HCT116 (cell line): Measurements from ENCODE around the gene SPPL2B. TPM values are rescaled to one million over a fixed set of nuclear protein-coding genes. Genes with fewer than 3 reads are reported as not detected.

Source experiments
- ATAC-seq: fragments of 200-7000 bp; cut with Tn5 transposase; 2 replicates; pipeline ENCODE4 v1.9.1; 2020; ENCODE audit warnings: mild to moderate bottlenecking, moderate library complexity
- BruUV-seq: library from RNA; stranded (reverse); fragments of 400-500 nt; replicated peaks from 2 replicates; lab custom pipeline; 2021; lab: Mats Ljungman, UMichigan
- CTCF ChIA-PET: fragments of 300-600 bp; sonication (Branson Sonifier 250); formaldehyde crosslinking; loops from one replicate; lab custom pipeline; 2021; ENCODE audit warnings: antibody characterized with exemption; lab: Charles Lee
- POLR2A ChIA-PET: fragments of 300-600, 350-600 bp; sonication (Branson Sonifier 250); formaldehyde crosslinking; loops from one replicate; lab custom pipeline; 2021; ENCODE audit warnings: antibody characterized with exemption; lab: Charles Lee
- RAD21 ChIA-PET, 2 experiments: fragments of 300-600 bp; sonication (Branson Sonifier 250); formaldehyde crosslinking; loops; one replicate each; lab custom pipeline; 2023; ENCODE audit warnings: low total read pairs in 2 of 2; ENCODE audit not compliant: uncharacterized antibody in 2 of 2, unreplicated experiment in 2 of 2, low non-redundant PET in 1 of 2; lab: Charles Lee
- DNase-seq: peaks from one replicate; pipeline ENCODE4 v3.0.0-alpha.2; 2010; ENCODE audit warnings: low read depth, low spot score
- H2AFZ ChIP-seq: fragments of 200-600 bp; shearing (Covaris generic), sonication (generic); 2 replicates; pipeline ENCODE4 v1.6.1; 2017; ENCODE audit warnings: low read depth, mixed run types, mixed read lengths, antibody characterized with exemption, low read length; ENCODE audit not compliant: poor library complexity, severe bottlenecking
- H3K27ac ChIP-seq: 2 replicates; pipeline ENCODE4 v1.5.1; 2012; ENCODE audit warnings: low read depth, low read length
- H3K27me3 ChIP-seq: fragments of 200-600 bp; sonication (generic); 2 replicates; pipeline ENCODE4 v1.6.1; 2016; ENCODE audit warnings: mixed run types, low read length, mixed read lengths; ENCODE audit not compliant: insufficient read depth
- H3K36me3 ChIP-seq, 2 experiments: fragments of 200-500 bp in 1 of 2; fragments of 200-600 bp in 1 of 2; sonication (Bioruptor generic) in 1 of 2; sonication (generic) in 1 of 2; 2 replicates each; pipeline versions ENCODE4 v1.5.1 to v1.6.1; 2014 to 2016; ENCODE audit warnings: low read length in 2 of 2, inconsistent platforms in 1 of 2, mixed read lengths in 1 of 2, mixed run types in 1 of 2; ENCODE audit not compliant: insufficient read depth in 2 of 2, control insufficient read depth in 1 of 2
- H3K4me1 ChIP-seq, 2 experiments: fragments of 200-600 bp in 1 of 2; sonication (generic) in 1 of 2; 2 replicates each; pipeline versions ENCODE4 v1.5.1 to v1.6.1; 2012 to 2017; ENCODE audit warnings: low read length in 2 of 2, inconsistent platforms in 1 of 2, mild to moderate bottlenecking in 1 of 2, mixed read lengths in 1 of 2, mixed run types in 1 of 2, moderate library complexity in 1 of 2; ENCODE audit not compliant: insufficient read depth in 2 of 2, control insufficient read depth in 1 of 2
- H3K4me2 ChIP-seq: fragments of 200-600 bp; sonication (generic); 2 replicates; pipeline ENCODE4 v1.6.1; 2017; ENCODE audit warnings: mixed run types, low read length, mixed read lengths
- H3K4me3 ChIP-seq, 2 experiments: fragments of 200-600 bp in 1 of 2; sonication (generic) in 1 of 2; replicated peaks in 1 of 2; 2 replicates each; pipeline ENCODE4 v1.5.1; 2011 to 2016; ENCODE audit warnings: low read length in 2 of 2, control low read depth in 1 of 2, low read depth in 1 of 2, mild to moderate bottlenecking in 1 of 2, mixed read lengths in 1 of 2, mixed run types in 1 of 2
- H3K79me2 ChIP-seq: fragments of 200-600 bp; sonication (generic); 2 replicates; pipeline ENCODE4 v1.6.1; 2017; ENCODE audit warnings: mild to moderate bottlenecking, mixed run types, low read length, moderate library complexity, mixed read lengths; ENCODE audit not compliant: insufficient read depth
- H3K9ac ChIP-seq: fragments of 200-600 bp; sonication (generic); 2 replicates; pipeline ENCODE4 v1.6.1; 2016; ENCODE audit warnings: low read length, mixed read lengths
- H3K9me2 ChIP-seq: fragments of 200-600 bp; sonication (generic), shearing (Covaris generic); 2 replicates; pipeline ENCODE4 v1.6.1; 2017; ENCODE audit warnings: mixed run types, mild to moderate bottlenecking, moderate library complexity; ENCODE audit not compliant: insufficient read depth
- H3K9me3 ChIP-seq, 2 experiments: fragments of 200-500 bp in 1 of 2; fragments of 200-600 bp in 1 of 2; sonication (Bioruptor generic) in 1 of 2; sonication (generic) in 1 of 2; 2 replicates each; pipeline ENCODE4 v1.6.1; 2014 to 2017; ENCODE audit warnings: low read length in 2 of 2, mixed read lengths in 2 of 2, inconsistent platforms in 1 of 2, low read depth in 1 of 2, mild to moderate bottlenecking in 1 of 2, mixed run types in 1 of 2, moderate library complexity in 1 of 2; ENCODE audit not compliant: control insufficient read depth in 1 of 2, insufficient read depth in 1 of 2
- H4K20me1 ChIP-seq: fragments of 200-600 bp; sonication (generic), shearing (Covaris generic); 2 replicates; pipeline ENCODE4 v1.6.1; 2017; ENCODE audit warnings: mixed run types, mild to moderate bottlenecking, moderate library complexity; ENCODE audit not compliant: insufficient read depth
- CBX3 ChIP-seq: IDR thresholded peaks from 2 replicates; pipeline ENCODE4 v1.6.1; 2012; ENCODE audit warnings: low read depth
- CEBPB ChIP-seq: IDR thresholded peaks from 2 replicates; pipeline ENCODE4 v1.6.1; 2012; ENCODE audit warnings: low read depth
- ELF1 ChIP-seq: IDR thresholded peaks from 2 replicates; pipeline ENCODE4 v1.6.1; 2012; ENCODE audit warnings: low read depth, borderline replicate concordance
- FOSL1 ChIP-seq: IDR thresholded peaks from 2 replicates; pipeline ENCODE4 v1.6.1; 2012; ENCODE audit warnings: low read depth
- POLR2A ChIP-seq: IDR thresholded peaks from 2 replicates; pipeline ENCODE4 v1.7.0; 2011; ENCODE audit warnings: borderline replicate concordance; ENCODE audit not compliant: insufficient read depth, insufficient read length; ENCODE audit errors: extremely low read depth
- RAD21 ChIP-seq: IDR thresholded peaks from 2 replicates; pipeline ENCODE4 v1.6.1; 2012; ENCODE audit warnings: low read depth, mild to moderate bottlenecking
- SIN3A ChIP-seq: IDR thresholded peaks from 2 replicates; pipeline ENCODE4 v1.6.1; 2012; ENCODE audit warnings: low read depth
- SRF ChIP-seq: IDR thresholded peaks from 2 replicates; pipeline ENCODE4 v1.6.1; 2012; ENCODE audit warnings: low read depth
- YY1 ChIP-seq: IDR thresholded peaks from 2 replicates; pipeline ENCODE4 v1.6.1; 2011; ENCODE audit warnings: low read length, low read depth, moderate library complexity, mild to moderate bottlenecking; ENCODE audit not compliant: insufficient replicate concordance; ENCODE audit errors: extremely low read depth
- ZFX ChIP-seq: fragments of 450-650 bp; IDR thresholded peaks from 2 replicates; pipeline ENCODE4 v1.6.1; 2017
- ZNF274 ChIP-seq: fragments of 200-500 bp; sonication (Bioruptor generic); IDR thresholded peaks from 2 replicates; pipeline ENCODE4 v1.6.1; 2014; ENCODE audit warnings: mild to moderate bottlenecking, low read depth, low read length, inconsistent platforms
- intact Hi-C: fragments of 100-400 bp; cut with micrococcal nuclease; formaldehyde crosslinking; loops from 2 replicates; pipeline ENCODE4 v1.10.0; 2022
- total RNA-seq: library from RNA; stranded (reverse); gene quantifications from one replicate; pipeline ENCODE4 v1.2.1, GENCODE V29; 2021; ENCODE audit not compliant: unreplicated experiment
- TF ChIP-seq, protein P1 (sequence below), 3 experiments: fragments of 200-600 bp in 1 of 3; sonication (generic) in 1 of 3; IDR thresholded peaks in 2 of 3; conservative IDR thresholded peaks in 1 of 3; 2 replicates each; pipeline ENCODE4 v1.5.1; 2012 to 2017; ENCODE audit warnings: low read depth in 2 of 3, low read length in 2 of 3, antibody characterized with exemption in 1 of 3, borderline replicate concordance in 1 of 3, control low read depth in 1 of 3, mild to moderate bottlenecking in 1 of 3, mixed read lengths in 1 of 3, mixed run types in 1 of 3, moderate library complexity in 1 of 3; ENCODE audit not compliant: insufficient read depth in 1 of 3

Gene SPPL2B
- total RNA-seq, 1 experiment from 2014 or later, result 83.1 TPM

DNA sequence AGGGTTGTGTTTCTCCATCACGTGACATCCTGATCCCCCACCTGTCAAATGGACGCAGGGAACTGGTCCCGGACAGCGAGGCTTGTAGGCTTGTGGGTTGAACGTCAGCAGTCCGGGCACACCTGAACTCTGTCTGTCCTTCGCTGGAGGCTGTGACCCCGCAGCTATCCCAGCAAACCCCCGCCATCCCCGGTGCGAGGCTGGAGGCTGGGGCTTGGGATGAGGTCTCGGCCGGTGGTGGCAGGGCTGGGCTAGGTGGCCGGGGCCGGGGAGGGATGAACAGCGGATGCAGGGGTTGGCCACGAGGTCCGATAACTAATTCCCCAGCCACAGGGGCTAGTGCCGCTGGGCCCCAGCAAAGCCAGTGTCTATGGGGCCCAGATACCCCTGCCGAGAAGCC, 8.9 kb upstream of the SPPL2B start:
- no peaks in the 10 kb centered on the region; a peak in 1 of 4 replicates for H3K9me3 ChIP-seq
- DNase-seq (no peak), ATAC-seq (no peak)
- CTCF ChIA-PET, result no interaction called here
- POLR2A ChIA-PET, result no interaction called here
- H3K79me2 ChIP-seq, result peaks cover 3% of the 10 kb centered on the region; the same call in 1 of the 2 replicates
- no peak overlapping the region for H3K4me2 ChIP-seq
- intact Hi-C loops, result no loop called here
- no peaks in the 10 kb centered on the region for H3K27me3 ChIP-seq
- no peaks in the 10 kb centered on the region for H3K4me1 ChIP-seq
- no peak overlapping the region for H3K4me3 ChIP-seq
- no peak overlapping the region for H3K27ac ChIP-seq
- RAD21 ChIA-PET, result no interaction called here
- TF ChIP-seq RAD21, result no peak
- no peak for TF ChIP-seq CBX3
- TF ChIP-seq CEBPB, result no peak
- no peak for TF ChIP-seq ZNF274
- no peak for TF ChIP-seq FOSL1
- TF ChIP-seq SIN3A, result no peak
- TF ChIP-seq ZFX, result no peak
- no peak for TF ChIP-seq YY1
- no peak for TF ChIP-seq ELF1
- TF ChIP-seq, protein P1, sequence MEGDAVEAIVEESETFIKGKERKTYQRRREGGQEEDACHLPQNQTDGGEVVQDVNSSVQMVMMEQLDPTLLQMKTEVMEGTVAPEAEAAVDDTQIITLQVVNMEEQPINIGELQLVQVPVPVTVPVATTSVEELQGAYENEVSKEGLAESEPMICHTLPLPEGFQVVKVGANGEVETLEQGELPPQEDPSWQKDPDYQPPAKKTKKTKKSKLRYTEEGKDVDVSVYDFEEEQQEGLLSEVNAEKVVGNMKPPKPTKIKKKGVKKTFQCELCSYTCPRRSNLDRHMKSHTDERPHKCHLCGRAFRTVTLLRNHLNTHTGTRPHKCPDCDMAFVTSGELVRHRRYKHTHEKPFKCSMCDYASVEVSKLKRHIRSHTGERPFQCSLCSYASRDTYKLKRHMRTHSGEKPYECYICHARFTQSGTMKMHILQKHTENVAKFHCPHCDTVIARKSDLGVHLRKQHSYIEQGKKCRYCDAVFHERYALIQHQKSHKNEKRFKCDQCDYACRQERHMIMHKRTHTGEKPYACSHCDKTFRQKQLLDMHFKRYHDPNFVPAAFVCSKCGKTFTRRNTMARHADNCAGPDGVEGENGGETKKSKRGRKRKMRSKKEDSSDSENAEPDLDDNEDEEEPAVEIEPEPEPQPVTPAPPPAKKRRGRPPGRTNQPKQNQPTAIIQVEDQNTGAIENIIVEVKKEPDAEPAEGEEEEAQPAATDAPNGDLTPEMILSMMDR (IDR thresholded peaks at IDR 0.05 in 2 of 3, conservative IDR thresholded peaks at IDR 0.05 in 1 of 3; ENCODE audit: borderline replicate concordance in 1 of 3, insufficient read depth in 1 of 3, low read depth in 2 of 3, low read length in 2 of 3), result no peak
- TF ChIP-seq POLR2A, result no peak
- TF ChIP-seq SRF, result no peak
- TF ChIP-seq, all 23 proteins: peak for 0
- Histone ChIP-seq H3K36me3 (no peaks in the 10 kb centered on the region; a peak in 1 of 4 replicates), H3K9me2 (no peaks in the 10 kb centered on the region), H3K9ac (no peak overlapping the region), H4K20me1 (no peaks in the 10 kb centered on the region), H2AFZ (no peak overlapping the region)
- BruUV-seq, result no TSS peak
